Stimulated activated CD8-positive, alpha-beta memory T cell treated with anti-CD3 and anti-CD28 coated beads, Interleukin-7, amount 100 ng/mL, for 24 hours (primary cell): Measurements from ENCODE around the gene TM4SF18.

ENCODE experiments used
- DNase-seq: peaks from one replicate; pipeline ENCODE4 v3.0.0-alpha.2; 2020; ENCODE audit warnings: low read depth

Gene TM4SF18

GRCh38 chr3:149283401-149283800, 50.0 kb downstream of the TM4SF18 start:
- no peak for DNase-seq

GRCh38 chr3:149282836-149283235, 50.6 kb downstream of the TM4SF18 start:
- no peak for DNase-seq

- no peak for DNase-seq
Measured at GRCh38 chr3:149282322-149282721, 51.1 kb downstream of the TM4SF18 start.

GRCh38 chr3:149280671-149281349, 52.6 kb downstream of the TM4SF18 start:
- DNase-seq: no peak

- DNase-seq: no peak
Measured at GRCh38 chr3:149278911-149279310, 54.5 kb downstream of the TM4SF18 start.

GRCh38 chr3:149277331-149277813, 56.1 kb downstream of the TM4SF18 start:
- DNase-seq: no peak

- no peak for DNase-seq
Measured at GRCh38 chr3:149276619-149277018, 56.8 kb downstream of the TM4SF18 start.

- DNase-seq: no peak
Measured at GRCh38 chr3:149274220-149274619, 59.2 kb downstream of the TM4SF18 start.

- no peak for DNase-seq
Measured at GRCh38 chr3:149273096-149273751, 60.2 kb downstream of the TM4SF18 start.

GRCh38 chr3:149271669-149272068, 61.8 kb downstream of the TM4SF18 start:
- DNase-seq: no peak

- DNase-seq: no peak
Measured at GRCh38 chr3:149270180-149270579, 63.3 kb downstream of the TM4SF18 start.

GRCh38 chr3:149269687-149270086, 63.7 kb downstream of the TM4SF18 start:
- DNase-seq: no peak
